IPS-NIHi11 (cell line): ENCODE results near the gene PDE8A.
A peak's percentile ranks its signal among the peaks of the same experiment; 100 is the strongest.
"Not testable (repeated sequence)": the region's sequence is repeated elsewhere in the genome, so short reads cannot be mapped to it uniquely, and the experiment has no call there.

ENCODE experiments used
- DNase-seq: peaks from one replicate; pipeline ENCODE4 v3.0.0; 2012; ENCODE audit warnings: mixed read lengths, low spot score

Gene PDE8A

GRCh38 chr15:84960391-84961113 is 21.1 kb upstream of the PDE8A start:
- peak; percentile 37 for DNase-seq

- DNase-seq: no peak
Observed at GRCh38 chr15:84961114-84961452, 20.6 kb upstream of the PDE8A start.

GRCh38 chr15:84961707-84962106 is 19.9 kb upstream of the PDE8A start:
- DNase-seq: no peak

GRCh38 chr15:84962955-84963354 is 18.7 kb upstream of the PDE8A start:
- DNase-seq: peak; percentile 36

GRCh38 chr15:84967380-84967779 is 14.3 kb upstream of the PDE8A start:
- DNase-seq: no peak

GRCh38 chr15:84968301-84968700 is 13.4 kb upstream of the PDE8A start:
- no peak for DNase-seq

- DNase-seq: no peak
Observed at GRCh38 chr15:84969257-84969656, 12.4 kb upstream of the PDE8A start.

- no peak for DNase-seq
Observed at GRCh38 chr15:84970843-84971242, 10.8 kb upstream of the PDE8A start.

GRCh38 chr15:84973492-84974460 is 7.9 kb upstream of the PDE8A start:
- DNase-seq: no peak

- DNase-seq: no peak
Observed at GRCh38 chr15:84975871-84976351, 5.7 kb upstream of the PDE8A start.

GRCh38 chr15:84976746-84977345 is 4.8 kb upstream of the PDE8A start:
- DNase-seq: no peak

GRCh38 chr15:84979651-84980050 is 2.0 kb upstream of the PDE8A start:
- DNase-seq: peak; percentile 53

- DNase-seq: peak; percentile 91
Observed at GRCh38 chr15:84980196-84981053, 1.2 kb upstream of the PDE8A start.

- DNase-seq: peak; percentile 96
Observed at GRCh38 chr15:84981054-84981710, 474 bp upstream of the PDE8A start.

- DNase-seq: no peak
Observed at GRCh38 chr15:84982301-84982920, 755 bp downstream of the PDE8A start.

- no peak for DNase-seq
Observed at GRCh38 chr15:84983294-84983693, 1.6 kb downstream of the PDE8A start.

- no peak for DNase-seq
Observed at GRCh38 chr15:84983711-84984110, 2.1 kb downstream of the PDE8A start.

GRCh38 chr15:84985158-84985557 is 3.5 kb downstream of the PDE8A start:
- no peak for DNase-seq

GRCh38 chr15:84987351-84987750 is 5.7 kb downstream of the PDE8A start:
- not testable (repeated sequence) for DNase-seq

GRCh38 chr15:84987949-84988624 is 6.4 kb downstream of the PDE8A start:
- DNase-seq: no peak
